Suppressor macrophage treated with lipopolysaccharide for 4 hours (primary cell): ENCODE data around the gene HOMER1.
"Not testable (repeated sequence)": the region's sequence is repeated elsewhere in the genome, so short reads cannot be mapped to it uniquely, and the experiment has no call there.

Experiments
- DNase-seq: peaks from one replicate; pipeline ENCODE4 v3.0.0-alpha.2; 2020

The HOMER1 gene

DNA sequence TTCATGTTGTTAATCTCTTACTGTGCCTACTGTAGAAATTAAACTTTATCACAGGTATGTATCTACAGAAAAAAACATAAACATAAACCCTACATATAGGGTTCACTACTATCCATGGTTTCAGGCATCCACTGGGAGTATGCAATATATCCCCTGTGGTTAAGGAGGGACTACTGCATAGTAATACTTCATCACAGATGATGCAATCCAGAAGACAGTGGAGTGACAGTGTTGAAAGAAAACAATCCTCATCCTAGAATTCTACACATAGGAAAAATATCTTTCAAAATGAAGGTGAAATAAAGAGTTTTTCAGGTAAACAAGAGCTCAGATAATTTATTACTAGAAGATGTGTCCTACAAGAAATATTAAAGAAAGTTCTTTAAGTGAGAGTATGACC, 105.9 kb downstream of the HOMER1 start:
- DNase-seq = no peak

DNA sequence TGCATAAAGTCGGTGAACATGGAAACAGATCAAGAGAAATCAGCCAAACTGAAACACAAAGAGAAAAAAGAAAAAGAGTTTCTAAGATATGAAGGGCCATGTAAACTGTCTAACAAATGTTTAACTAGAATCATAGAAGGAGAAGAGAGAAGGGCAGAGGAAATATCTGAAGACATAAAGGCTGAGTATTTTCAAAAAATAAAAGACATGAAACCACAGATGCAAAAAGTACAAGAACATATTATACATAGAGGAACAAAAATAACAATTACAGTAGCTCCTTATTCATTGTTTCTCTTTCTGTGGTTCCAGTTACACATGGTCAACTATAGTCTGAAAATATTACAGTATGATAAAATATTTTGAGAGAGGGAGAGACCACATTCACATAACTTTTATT, 106.3 kb downstream of the HOMER1 start:
- DNase-seq = no peak

DNA sequence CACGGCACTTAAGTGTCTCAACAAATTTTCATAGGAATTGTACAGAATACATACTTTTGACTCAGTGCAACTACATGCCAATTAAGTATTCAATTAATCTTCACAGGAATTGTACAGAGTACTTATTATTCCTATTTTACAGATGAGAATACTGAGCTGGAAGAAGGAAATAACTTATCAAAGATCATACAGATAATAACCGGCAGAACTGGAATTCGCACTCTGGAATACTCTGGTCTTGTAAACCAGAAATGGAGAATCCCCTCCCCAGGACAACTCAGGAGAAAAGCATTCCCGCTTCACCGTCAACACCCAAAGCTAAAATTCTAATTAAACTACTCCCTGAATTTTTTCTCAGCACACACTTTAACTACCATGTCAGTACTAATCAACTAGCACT, 112.7 kb downstream of the HOMER1 start:
- no peak for DNase-seq

DNA sequence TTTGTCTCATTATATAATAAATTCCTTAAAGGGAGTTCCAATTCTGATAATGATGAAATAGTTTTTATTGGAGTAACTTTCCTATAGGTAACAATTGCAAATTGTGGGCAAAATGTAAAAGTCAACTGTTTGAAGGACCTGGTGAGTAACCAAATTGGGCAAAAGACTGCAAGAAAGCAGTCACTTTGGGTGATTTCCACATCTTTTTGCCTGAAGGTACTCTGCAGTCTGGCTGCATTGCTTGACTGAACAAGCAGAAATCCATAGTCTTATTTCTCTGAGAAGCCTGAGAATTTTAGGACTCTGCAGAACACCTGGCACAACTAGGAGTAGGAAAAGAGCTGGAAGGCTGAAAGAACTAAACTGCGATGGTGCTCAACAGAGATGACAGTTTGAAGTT, 114.9 kb downstream of the HOMER1 start:
- no peak for DNase-seq

DNA sequence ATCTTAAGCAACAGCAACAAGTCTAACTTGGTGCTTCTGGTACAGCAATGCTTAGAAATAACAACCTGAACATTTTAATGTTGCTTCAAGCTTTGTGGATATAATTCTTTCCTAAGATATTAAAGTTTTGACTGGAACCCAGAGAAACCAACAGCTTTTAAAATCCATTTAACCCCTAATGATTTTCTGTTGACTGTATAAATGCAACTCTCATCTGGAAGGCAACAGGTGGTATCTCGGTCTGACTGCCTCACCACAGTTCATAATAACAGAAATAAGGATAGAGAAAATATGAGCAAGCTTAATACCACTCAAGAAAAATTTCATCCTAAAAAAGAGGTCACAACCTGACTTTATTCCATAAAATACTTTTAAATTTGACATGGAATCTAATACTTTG, 116.9 kb downstream of the HOMER1 start:
- DNase-seq = no peak

DNA sequence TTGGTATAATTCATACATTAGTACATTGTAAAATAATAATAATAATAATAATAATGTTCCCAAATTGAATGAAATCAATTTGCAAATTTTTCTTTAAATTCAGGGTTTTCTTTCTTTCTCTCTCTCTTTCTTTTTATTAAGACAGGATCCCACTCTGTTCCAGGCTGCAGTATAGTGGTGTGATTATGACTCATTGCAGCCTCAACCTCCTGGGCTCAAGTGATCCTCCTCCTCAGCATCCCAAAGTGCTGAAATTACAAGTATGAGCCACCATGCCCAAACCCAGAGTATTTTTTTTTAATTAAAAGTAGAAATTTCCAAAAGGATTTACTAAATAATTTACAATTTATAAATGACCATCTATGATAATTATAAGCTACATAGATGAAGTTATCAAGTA, 117.7 kb downstream of the HOMER1 start:
- DNase-seq = no peak

DNA sequence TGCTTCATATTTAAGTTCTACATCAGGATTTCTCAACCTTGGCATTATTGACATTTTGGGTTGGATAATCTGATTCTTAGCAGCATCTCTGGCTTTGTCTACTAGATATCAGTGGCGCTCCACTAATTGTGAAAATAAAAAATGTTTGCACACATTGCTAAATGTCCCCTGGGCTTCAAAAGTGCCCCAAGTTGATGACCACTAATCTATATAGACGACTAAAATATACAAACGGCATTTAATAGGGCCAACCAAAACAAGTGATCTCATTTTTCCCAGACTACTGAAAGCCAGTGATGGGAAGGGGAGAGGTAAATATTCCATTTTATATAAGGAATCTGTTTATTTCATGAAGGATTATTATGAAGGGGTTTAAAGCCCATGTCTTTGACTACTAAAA, 118.6 kb downstream of the HOMER1 start:
- no peak for DNase-seq

DNA sequence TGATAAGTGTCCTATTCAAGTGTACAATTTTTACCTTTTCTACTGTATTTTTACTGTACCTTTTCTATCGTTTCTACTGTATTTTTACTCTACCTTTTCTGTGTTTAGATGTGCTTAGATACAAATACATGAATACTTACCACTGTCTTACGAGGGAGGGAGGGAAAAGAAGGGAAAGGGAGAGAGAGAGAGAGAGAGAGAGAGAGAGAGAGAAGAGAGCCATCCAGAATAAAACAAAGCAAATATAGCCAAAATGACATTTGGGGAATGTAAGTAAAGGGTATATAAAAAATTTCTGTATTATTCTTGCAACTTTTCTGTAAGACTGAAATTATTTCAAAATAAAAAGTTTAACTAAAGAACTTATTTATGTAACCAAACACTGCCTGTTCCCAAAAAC, 121.2 kb downstream of the HOMER1 start:
- no peak for DNase-seq

DNA sequence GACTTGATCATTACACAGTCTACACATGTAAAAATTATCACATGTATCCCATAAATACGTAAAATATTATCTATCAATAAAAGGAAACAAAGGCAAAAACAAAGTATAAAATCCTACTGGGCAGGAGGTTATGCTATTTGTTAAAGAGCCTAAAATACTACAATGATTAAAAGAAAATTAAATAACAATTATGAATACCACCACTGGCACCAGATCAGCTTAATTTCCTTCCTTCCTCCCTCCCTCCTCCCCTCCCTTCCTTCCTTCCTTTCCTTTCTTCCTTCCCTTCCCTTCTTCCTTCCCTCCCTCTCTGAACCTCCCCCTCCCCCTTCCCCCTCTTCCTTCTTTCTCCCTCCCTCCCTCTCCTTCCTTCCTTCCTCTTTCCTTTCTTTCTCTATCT, 127.3 kb downstream of the HOMER1 start:
- no peak for DNase-seq

DNA sequence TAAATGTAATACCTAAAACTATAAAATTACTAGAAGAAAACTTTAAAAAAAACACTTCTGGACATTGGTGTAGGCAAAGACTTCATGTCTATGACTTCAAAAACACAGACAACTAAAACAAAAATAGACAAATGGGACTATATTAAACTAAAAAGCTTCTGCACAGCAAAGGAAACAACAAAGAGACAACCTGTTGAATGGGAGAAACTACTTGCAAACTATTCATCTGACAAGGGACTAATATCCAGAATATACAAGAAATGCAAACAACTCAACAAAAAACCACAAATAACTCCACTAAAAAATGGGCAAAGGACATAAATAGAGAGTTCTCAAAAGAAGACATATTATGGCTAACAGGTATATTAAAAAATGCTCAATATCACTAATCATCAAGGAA, 128.8 kb downstream of the HOMER1 start:
- not testable (repeated sequence) for DNase-seq

DNA sequence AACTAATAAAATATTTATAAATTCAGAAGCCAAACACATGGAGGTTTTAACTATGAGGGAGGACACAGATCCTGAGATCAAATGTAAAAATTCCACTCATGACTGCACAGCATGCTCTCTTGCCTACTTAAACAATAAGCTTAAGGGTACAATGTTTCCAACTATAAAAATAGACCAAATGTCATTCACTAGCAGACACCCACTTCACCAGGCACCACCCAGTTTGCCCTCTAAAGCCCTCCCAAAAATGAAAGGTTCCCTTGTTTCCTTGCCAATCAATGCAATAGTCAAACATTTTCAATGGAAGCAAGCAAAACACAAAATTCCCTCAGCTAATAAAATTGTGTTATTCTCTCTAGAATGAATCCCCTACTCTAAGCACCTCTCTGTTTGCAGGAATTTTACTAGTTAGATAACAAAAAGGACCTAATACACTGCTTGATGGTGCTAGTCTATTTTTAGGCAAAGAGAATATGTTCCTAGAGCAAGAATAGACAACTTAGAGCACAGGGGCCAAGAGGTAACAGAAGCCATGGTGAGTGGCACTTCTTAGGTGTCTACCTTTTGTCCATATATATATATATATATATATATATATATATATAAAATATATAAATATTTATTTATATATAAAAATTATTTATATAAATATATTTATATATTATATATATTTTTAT, 135.3 kb downstream of the HOMER1 start:
- DNase-seq = no peak

DNA sequence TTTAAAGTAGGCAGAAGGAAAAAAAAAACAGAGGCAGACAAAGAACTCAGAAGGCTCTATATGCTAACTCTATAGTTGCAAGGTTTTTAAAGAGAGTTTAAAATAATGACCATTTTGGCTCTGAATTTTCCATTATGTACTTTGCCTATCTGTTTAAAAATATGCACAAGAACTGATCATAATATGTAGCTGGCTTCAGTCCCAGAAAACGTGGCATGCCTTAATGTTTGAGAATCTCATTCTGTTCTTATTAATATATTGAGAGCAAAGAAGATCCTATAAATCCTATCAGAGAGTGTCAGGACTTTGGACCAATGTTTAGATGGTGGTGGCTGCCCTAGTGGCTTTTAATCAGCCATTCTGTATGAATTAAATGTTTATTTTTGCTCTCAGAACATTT, 156.5 kb downstream of the HOMER1 start:
- no peak for DNase-seq

DNA sequence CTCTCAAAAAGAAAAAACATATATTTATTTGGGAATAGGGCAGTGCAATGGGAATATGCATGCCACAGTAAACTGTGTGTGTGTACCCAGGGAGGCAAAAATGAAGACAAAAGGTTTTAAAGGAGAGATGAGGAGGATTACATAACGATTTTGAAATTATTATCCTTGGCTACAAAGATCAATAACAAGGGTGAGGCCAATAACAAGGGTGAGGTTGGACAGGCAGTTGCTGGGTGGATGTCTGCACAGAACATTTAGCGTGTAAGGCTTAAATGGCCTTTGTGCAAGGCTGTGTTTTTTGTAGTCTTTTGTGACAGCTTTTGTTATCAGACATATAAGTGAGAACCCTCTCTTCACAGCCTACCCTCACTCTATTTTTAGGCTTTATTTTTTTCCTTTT, 164.1 kb downstream of the HOMER1 start:
- no peak for DNase-seq

DNA sequence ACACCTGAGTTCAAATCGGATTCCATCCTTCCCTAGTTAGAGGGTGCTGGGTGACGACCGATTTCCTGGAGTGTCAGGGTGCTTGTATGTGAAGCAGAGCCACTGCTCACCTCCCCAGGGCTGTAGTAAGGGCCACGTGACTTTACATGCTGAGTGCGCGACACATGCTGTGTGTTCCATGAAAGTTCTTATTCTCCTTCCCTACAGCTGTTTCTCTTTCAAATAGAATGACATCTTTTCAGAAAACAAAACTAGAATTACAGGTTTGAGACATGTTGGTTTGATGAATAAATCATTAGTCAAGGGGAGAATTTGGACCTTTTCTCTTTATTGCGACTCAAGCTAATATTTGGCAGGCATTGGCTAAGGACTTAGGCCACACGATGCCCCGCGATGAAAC, 164.9 kb downstream of the HOMER1 start:
- no peak for DNase-seq

DNA sequence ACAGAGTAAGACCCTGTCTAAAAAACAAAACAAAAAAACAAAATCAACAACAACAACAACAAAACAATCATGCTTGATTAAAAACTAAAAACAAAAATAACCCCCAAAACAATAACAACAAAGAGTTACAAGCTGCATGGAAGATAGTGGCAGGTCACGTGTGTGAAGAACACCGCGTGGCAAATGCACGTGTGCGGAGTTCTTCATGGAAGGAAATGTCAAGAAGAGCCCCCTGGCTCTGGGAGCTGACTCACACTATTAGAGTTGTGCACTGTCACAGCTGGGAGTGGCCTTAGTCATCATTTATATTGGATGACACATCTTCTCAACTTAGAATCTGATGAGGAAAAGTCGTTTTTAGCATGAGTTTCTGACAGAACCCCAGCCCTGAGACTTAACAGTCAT, 167.5 kb downstream of the HOMER1 start:
- peak; percentile 1 for DNase-seq

DNA sequence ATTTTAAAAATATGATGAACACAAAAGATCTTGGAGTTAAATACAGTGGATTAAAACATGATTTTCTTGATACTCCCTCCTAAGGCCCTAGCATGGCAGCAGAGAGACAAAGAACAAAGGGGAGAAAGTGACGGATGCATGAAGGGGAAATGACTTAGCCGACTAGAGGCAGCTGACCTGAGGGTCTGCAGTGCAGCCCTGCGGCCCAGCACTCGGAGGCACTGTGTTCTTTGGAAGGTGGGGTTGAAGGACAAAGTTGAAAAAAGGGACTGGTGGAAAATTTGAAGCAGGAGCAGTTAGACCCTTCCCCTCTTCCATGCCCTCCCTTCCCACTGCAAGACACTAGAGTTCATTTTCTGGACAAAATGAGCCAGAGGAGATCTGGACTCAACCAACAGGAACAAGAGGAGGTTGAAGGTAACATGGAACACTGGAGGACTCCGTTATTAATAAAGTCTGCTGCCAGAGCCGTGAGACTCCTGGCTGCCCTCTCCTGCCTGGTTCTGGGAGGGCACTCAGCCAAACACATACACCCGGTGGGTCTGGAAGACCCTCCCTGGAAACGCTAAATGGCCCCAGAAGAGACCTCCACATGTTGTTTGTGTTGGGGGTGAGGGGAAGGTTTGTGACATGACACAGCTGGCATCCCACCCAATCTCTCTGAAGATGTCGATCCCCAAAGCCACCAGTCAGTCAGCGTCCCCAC, 179.9 kb downstream of the HOMER1 start:
- DNase-seq = no peak

DNA sequence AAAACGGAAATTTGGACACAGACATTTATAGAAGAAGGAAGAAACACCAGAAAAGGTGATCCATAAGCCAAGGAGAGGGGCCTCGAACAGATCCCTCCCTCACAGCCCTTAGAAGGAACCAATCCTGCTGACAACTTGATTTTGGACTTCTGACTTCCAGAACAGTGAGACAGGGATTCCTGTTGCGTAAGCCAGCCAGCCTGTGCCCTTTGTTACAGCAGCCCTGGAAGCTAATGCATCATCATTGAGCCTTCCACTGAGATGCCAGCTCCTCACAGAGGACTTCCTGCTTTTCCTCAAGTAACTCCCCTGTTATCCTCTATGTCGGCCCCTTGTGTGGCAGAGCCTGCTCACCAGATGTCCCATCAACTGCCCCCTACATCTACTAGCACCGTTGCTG, 183.9 kb downstream of the HOMER1 start:
- peak; percentile 3 for DNase-seq

DNA sequence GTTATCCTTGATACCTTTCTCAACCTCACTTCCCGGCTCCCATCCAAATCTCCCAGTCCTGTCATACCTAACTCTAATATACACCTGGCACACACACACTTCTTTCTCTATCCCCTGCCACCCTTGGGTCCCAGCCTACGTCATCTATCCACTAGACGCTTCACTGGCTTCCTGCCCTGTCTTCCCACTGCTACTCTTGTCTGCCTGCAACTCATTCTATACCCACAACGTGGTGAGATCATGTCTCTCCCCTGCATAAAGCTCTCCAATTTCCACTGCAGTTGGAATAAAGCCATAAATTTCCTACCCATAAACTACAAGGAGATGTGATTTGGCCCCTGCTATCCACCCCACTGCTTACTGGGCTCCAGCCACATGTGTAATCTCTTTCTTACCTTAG, 184.5 kb downstream of the HOMER1 start:
- DNase-seq = no peak
